Head of caudate nucleus (tissue), 42 donors: ENCODE measurements around the gene ZNF768.
"Not testable (repeated sequence)": the region's sequence is repeated elsewhere in the genome, so short reads cannot be mapped to it uniquely, and the experiment has no call there.

Experiments used
- DNase-seq, 42 donors: peaks; one replicate each; pipeline versions ENCODE4 v3.0.0 to v3.0.0-alpha.2; 2020 to 2021; ENCODE audit warnings: mixed read lengths in 7 of 42
- intact Hi-C: fragments of 100-400 bp; cut with DNase I; formaldehyde crosslinking; loops from one replicate; pipeline ENCODE4 v1.15.0; 2022

ZNF768 gene

DNA sequence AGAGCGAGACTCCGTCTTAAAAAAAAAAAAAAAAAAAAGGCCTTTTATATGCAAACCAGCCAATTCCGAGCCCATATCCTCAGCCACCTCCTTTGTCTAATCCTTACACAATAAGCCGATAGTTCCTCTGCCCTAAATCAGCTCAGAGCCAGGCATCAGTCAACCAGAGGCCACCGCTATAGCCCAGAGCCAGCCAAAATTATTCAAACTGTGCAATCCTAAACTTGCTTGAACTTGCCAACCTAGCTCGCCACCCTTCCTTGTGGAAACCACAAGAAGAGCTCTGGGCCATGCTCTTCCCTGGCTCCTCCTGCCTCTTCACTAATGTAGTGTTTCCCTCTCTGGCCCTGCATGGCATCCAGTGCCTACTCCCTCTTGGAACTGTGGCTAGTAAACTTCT, 36.2 kb downstream of the ZNF768 start:
- peak in 5 of 42 donors; percentile 7 to 38 (median 14) for DNase-seq
- intact Hi-C loops, result no loop called here

DNA sequence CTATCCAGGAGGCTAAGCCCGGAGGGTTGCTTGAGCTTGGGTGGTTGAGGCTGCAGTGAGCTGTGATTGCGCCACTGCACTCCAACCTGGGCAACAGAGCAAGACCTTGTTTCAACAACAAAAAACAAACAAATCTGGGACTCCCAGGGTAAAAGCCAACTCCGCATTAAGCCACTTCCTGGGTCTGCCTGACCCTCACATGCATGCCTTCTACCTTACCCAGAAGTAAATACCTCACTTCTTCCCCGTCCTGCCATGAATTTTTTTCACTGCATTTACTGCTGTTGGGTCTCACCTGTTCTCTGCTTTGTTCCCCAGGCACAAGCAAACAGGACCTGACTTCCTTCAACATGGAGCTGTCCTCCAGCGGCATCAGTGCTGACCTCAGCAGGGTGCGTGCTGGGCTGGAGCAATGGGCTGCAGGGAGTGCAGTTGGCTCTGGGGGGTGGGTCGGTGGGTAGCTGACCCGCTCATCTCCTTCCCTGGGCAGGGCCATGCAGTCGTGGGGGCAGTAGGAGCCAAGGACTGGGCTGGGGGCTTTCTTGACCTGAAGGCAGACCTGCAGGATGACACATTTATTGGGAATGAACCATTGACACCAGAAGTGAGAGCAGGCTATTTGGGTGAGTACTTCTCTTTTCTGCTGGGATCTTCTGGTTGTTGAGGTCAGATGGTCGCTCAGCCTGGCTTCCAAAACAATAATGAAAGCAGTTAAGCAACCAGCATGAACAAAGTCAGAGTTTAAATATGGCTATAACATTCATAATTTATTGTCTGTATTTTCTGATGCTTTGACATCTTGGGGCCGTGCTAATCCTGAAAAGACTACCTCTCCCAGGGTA, 37.4 kb downstream of the ZNF768 start:
- no peak for DNase-seq
- intact Hi-C loops, result no loop called here

DNA sequence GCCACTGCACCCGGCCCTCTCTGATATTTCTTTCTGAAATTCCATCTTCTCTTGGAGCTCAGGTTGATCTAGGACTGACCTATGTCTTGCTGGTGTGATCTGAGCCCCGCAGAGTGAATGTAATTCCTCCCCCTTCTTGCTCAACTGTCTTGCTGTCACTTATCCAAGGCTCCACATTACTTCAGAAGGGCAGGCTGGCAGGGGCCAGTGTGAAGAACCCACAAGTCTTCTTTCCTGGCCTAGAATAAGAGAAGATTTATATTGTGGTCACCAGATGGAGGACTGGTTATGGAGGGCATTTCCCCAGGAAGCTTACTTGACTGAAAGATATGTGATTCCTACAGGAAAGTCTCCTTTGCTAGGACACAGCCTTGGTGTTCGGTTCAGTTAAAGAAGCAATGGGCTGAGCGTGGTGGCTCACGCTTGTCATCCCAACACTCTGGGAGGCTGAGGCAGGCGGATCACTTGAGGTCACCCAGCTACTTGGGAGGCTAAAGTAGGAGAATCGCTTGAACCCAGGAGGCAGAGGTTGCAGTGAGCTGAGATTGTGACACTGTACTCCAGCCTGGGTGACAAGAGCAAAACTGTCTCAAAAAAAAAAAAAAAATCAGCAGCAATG, 40.4 kb downstream of the ZNF768 start:
- intact Hi-C loops, result no loop called here

DNA sequence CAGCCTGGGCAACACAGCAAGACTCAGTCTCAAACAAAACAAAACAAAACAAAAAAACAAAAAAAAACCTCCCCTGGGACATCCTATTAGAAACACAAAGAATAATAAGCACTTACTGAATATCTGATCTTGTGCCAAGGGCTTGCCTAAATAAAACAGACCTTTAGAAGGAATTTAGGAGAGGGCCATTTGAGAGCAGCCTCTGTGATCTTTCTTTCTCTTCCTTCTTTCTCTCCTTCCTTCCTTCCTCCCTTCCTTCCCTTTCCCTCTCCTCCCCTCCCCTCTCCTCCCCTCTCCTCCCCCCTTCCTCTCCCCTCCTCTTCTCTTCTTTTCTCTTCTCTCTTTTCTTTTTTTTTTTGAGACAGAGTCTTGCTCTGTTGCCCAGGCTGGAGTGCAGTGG, 41.5 kb downstream of the ZNF768 start:
- no peak for DNase-seq
- intact Hi-C loops, result no loop called here

More for the DNA sequence above, 40.4 kb downstream of the ZNF768 start:
- DNase-seq, result no peak

DNA sequence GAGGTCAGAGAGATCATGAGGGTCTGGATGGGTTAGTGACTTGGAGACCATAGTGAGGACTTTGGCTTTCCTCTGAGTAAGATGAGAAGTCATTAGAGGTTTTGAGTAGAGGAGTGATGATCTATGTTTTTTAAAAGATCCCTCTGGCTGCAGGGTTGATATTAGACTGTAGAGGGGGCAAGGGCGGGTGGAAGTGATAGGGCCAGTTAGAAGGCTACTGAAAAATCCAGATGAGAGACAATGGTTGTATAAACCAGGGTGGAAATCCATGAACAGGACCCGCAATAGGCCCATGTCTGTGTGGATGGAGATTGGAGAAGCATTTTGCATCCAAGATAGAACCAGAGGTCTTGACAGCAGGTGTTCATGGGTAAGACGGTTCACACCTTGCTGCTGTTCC, 44.0 kb downstream of the ZNF768 start:
- intact Hi-C loops, result no loop called here
- DNase-seq, result no peak

DNA sequence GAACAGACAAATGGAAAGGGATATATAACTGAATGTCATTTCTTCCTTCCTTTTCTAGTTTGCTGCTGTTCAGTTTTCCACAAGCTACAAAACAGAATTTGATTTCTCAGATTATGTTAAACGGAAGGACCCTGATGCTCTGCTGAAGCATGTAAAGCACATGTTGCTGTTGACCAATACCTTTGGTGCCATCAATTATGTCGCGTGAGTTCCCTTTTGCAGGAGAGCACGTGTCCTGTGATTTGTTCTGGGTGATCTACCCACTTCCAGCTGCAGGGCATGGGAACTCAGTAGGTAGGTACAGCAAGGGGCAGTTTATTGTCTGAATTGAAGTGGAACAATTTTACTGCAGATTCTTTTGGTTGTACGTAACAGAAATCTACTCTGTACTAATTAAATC, 45.0 kb downstream of the ZNF768 start:
- no peak for DNase-seq
- intact Hi-C loops, result no loop called here

DNA sequence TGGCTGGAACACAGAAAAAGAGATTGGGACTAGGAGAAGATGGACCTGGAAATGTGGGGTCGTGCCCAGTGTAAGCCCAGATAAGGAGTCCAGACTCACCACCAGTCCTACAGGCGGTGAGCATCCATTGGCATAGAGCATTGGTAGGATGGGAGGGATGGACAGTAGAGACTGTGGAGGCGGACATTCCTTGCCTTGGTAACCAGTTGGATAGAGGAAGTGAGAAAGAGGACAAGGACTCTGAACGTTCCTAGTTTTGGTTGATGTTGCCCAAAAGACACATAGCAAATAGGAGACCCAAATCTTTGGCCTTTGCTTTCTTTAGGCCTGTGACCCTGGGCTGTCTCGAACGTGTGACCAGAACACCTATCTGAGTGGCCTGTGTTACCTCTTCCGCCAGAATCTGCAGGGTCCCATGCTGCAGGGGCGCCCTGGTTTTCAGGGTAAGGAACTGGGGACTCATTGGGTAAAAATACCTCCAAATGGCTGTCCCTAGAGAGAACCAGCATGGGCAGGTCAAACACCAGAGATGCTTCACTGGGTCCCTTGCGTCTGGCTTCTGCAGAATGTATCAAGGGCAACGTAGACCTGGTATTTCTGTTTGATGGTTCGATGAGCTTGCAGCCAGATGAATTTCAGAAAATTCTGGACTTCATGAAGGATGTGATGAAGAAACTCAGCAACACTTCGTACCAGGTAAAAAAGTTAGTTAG, 47.4 kb downstream of the ZNF768 start:
- intact Hi-C loops, result no loop called here
- DNase-seq, result no peak

DNA sequence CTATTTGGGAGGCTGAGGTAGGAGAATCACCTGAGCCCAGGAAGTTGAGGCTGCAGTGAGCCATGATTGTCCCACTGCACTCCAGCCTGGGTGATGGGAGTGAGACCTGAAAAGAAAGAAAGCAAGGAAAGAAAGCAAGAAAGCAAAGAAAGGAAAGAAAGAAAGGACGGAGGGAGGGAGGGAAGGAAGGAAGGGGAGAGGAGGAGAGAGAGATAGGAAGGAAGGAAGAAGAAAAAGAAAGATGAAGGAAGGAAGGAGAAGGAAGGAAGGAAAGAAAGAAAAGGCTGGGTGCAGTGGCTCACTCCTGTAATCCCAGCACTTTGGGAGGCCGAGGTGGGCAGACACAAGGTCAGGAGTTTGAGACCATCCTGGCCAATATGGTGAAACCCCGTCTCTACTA, 48.6 kb downstream of the ZNF768 start:
- intact Hi-C loops, DNase-seq: not testable (repeated sequence)

DNA sequence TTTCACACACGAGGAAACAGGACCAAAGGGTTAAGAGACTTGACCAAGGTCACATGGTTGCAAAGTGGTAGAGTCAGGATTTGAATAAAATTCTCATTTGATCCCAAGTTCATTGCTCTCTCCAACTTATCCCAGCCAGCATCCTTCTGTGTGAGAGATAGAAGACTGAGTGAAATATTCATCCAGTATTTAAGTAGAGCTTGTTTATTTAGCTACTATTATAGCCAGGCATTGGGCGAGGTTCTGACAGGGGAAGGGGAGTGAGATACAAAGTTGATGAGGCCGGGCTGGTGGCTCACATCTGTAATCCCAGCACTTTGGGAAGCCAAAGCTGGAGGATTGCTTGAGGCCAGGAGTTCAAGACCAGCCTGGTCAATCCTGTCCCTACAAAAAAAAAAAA, 49.4 kb downstream of the ZNF768 start:
- intact Hi-C loops, result no loop called here

DNA sequence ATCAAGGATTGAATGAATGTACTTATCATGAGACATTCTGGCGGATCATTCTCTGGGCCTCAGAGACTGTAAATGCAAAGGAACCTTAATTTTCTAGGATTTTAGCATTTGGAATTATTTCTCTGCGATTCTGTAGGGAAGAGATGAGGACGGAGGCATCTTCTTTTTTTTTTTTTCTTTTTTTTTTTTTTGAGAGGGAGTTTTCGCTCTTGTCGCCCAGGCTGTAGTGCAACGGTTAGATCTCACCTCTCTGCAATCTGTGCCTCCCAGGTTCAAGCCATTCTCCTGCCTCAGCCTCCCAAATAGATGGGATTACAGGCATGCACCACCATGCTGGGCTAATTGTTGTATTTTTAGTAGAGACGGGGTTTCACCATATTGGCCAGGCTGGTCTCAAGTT, 51.7 kb downstream of the ZNF768 start:
- intact Hi-C loops, result no loop called here
- DNase-seq, result no peak

More for the DNA sequence above, 49.4 kb downstream of the ZNF768 start:
- DNase-seq, result no peak

DNA sequence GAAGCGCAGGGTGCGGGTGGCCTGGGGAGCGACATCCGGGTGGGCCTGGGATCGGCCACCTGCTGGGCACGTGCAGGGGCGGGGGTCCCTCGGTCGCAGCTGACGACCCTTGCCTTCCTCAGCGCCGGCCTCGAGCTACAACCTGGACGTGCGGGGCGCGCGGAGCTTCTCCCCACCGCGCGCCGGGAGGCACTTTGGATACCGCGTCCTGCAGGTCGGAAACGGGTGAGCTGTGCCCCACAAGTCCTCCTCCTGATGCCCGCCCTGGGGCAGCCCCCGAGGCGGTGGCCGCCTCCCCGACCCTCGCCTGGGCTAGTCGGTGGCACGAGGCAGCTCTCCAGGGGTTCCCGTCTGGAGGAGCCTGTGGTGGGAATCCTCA, 52.3 kb downstream of the ZNF768 start:
- intact Hi-C loops, result no loop called here
- no peak for DNase-seq
